ENCODE measurements around the gene CARNS1. TPM values are rescaled to one million over a fixed set of nuclear protein-coding genes. Genes with fewer than 3 reads are reported as not detected.
A peak's percentile ranks its signal among the peaks of the same experiment; 100 is the strongest.

Gene CARNS1
- total and polyA plus RNA-seq, 9 of the 15 experiments (the other 6 are each of a cell fraction or from before 2014, with no cell fraction given), result 0.01 to 0.18 (median 0.06) TPM; not detected in 3

DNA sequence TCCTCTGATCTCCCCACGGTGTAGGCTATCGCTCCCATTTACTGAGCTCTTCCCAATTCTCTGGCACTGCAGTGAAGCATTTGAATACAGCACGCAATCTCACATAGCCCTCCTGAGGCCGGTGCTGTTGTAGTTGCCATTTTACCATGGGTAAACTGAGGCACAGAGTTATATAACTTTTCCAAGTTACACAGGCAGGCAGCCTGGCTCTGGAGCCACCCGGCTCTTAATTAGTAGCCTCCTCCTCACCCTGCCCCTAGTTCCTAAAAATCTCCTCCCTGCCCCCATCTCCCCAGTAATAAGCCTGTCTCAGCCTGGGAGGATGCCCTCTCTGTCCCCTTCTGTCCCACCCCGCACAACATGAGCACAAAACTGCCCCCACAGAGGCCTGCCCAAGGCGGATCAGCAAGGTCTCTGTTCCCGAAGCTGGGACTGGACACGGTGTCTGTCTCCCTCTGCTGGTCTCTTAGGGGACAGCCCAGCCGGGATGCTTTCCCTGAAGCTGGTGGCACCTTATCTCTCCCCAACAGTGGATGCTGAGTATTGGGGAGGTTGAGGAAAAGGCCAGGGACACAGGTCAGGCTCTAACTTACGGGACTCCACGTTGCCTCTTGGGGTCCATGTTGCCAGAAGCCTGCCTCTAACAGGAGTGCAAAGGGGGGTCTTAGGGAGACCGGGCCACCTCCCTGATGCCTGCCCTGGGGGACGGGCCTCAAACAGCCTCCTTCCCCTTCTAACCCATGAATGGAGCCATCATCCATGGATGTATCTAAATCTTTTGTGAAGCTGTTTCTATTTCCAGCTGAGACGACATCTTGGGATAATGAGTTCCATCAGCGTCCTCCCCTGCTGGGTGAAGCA lies 33.0 kb upstream of the CARNS1 start (continued):
- peak; percentile 90; the same call in 1 of the 2 replicates for TF ChIP-seq STAG1 (CRISPR knock-in tag; IDR thresholded peaks at IDR 0.05; ENCODE audit: borderline replicate concordance)
- no peak for TF ChIP-seq ZNF24 (IDR thresholded peaks at IDR 0.05)
- TF ChIP-seq RCOR1 (IDR thresholded peaks at IDR 0.05; ENCODE audit: borderline replicate concordance in 1 of 2, low read depth in 2 of 2, low read length in 2 of 2), result peak in 1 of 2 experiments; percentile 64; a peak in 1 of 4 replicates
- TF ChIP-seq ZFP30 (CRISPR knock-in tag; IDR thresholded peaks at IDR 0.05; ENCODE audit: borderline replicate concordance), result no peak
- TF ChIP-seq GTF2A2 (tag; IDR thresholded peaks at IDR 0.05), result no peak
- no peak for TF ChIP-seq NFXL1 (CRISPR knock-in tag; IDR thresholded peaks at IDR 0.05)
- TF ChIP-seq, protein P1, sequence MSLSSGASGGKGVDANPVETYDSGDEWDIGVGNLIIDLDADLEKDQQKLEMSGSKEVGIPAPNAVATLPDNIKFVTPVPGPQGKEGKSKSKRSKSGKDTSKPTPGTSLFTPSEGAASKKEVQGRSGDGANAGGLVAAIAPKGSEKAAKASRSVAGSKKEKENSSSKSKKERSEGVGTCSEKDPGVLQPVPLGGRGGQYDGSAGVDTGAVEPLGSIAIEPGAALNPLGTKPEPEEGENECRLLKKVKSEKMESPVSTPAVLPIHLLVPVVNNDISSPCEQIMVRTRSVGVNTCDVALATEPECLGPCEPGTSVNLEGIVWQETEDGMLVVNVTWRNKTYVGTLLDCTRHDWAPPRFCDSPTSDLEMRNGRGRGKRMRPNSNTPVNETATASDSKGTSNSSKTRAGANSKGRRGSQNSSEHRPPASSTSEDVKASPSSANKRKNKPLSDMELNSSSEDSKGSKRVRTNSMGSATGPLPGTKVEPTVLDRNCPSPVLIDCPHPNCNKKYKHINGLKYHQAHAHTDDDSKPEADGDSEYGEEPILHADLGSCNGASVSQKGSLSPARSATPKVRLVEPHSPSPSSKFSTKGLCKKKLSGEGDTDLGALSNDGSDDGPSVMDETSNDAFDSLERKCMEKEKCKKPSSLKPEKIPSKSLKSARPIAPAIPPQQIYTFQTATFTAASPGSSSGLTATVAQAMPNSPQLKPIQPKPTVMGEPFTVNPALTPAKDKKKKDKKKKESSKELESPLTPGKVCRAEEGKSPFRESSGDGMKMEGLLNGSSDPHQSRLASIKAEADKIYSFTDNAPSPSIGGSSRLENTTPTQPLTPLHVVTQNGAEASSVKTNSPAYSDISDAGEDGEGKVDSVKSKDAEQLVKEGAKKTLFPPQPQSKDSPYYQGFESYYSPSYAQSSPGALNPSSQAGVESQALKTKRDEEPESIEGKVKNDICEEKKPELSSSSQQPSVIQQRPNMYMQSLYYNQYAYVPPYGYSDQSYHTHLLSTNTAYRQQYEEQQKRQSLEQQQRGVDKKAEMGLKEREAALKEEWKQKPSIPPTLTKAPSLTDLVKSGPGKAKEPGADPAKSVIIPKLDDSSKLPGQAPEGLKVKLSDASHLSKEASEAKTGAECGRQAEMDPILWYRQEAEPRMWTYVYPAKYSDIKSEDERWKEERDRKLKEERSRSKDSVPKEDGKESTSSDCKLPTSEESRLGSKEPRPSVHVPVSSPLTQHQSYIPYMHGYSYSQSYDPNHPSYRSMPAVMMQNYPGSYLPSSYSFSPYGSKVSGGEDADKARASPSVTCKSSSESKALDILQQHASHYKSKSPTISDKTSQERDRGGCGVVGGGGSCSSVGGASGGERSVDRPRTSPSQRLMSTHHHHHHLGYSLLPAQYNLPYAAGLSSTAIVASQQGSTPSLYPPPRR (CRISPR knock-in tag; IDR thresholded peaks at IDR 0.05; ENCODE audit: borderline replicate concordance), result no peak
- TF ChIP-seq E2F1 (CRISPR knock-in tag; IDR thresholded peaks at IDR 0.05), result no peak
- no peak for TF ChIP-seq MBD2 (IDR thresholded peaks at IDR 0.05; ENCODE audit: borderline replicate concordance, low read depth)
- TF ChIP-seq, protein P2, sequence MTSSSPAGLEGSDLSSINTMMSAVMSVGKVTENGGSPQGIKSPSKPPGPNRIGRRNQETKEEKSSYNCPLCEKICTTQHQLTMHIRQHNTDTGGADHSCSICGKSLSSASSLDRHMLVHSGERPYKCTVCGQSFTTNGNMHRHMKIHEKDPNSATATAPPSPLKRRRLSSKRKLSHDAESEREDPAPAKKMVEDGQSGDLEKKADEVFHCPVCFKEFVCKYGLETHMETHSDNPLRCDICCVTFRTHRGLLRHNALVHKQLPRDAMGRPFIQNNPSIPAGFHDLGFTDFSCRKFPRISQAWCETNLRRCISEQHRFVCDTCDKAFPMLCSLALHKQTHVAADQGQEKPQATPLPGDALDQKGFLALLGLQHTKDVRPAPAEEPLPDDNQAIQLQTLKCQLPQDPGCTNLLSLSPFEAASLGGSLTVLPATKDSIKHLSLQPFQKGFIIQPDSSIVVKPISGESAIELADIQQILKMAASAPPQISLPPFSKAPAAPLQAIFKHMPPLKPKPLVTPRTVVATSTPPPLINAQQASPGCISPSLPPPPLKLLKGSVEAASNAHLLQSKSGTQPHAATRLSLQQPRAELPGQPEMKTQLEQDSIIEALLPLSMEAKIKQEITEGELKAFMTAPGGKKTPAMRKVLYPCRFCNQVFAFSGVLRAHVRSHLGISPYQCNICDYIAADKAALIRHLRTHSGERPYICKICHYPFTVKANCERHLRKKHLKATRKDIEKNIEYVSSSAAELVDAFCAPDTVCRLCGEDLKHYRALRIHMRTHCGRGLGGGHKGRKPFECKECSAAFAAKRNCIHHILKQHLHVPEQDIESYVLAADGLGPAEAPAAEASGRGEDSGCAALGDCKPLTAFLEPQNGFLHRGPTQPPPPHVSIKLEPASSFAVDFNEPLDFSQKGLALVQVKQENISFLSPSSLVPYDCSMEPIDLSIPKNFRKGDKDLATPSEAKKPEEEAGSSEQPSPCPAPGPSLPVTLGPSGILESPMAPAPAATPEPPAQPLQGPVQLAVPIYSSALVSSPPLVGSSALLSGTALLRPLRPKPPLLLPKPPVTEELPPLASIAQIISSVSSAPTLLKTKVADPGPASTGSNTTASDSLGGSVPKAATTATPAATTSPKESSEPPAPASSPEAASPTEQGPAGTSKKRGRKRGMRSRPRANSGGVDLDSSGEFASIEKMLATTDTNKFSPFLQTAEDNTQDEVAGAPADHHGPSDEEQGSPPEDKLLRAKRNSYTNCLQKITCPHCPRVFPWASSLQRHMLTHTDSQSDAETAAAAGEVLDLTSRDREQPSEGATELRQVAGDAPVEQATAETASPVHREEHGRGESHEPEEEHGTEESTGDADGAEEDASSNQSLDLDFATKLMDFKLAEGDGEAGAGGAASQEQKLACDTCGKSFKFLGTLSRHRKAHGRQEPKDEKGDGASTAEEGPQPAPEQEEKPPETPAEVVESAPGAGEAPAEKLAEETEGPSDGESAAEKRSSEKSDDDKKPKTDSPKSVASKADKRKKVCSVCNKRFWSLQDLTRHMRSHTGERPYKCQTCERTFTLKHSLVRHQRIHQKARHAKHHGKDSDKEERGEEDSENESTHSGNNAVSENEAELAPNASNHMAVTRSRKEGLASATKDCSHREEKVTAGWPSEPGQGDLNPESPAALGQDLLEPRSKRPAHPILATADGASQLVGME (CRISPR knock-in tag; IDR thresholded peaks at IDR 0.05), result 0 out of 2 replicates have a peak, but pooled peaks have one; percentile 17
- peak; percentile 76; the same call in 1 of the 2 replicates for TF ChIP-seq CTBP1 (IDR thresholded peaks at IDR 0.05; ENCODE audit: borderline replicate concordance)
- TF ChIP-seq BMI1 (IDR thresholded peaks at IDR 0.05; ENCODE audit: low read length), result no peak

All from K562 (cell line).